Superior temporal gyrus (tissue), 1 donor: ENCODE measurements around the gene RASGRF2.
"Not testable (repeated sequence)": the region's sequence is repeated elsewhere in the genome, so short reads cannot be mapped to it uniquely, and the experiment has no call there.

ENCODE experiments used
- DNase-seq: peaks from one replicate; pipeline ENCODE4 v3.0.0-alpha.2; 2016; ENCODE audit errors: extremely low spot score

RASGRF2 gene

GRCh38 chr5:80985600-80986228, 25.6 kb downstream of the RASGRF2 start:
- no peak for DNase-seq

DNA sequence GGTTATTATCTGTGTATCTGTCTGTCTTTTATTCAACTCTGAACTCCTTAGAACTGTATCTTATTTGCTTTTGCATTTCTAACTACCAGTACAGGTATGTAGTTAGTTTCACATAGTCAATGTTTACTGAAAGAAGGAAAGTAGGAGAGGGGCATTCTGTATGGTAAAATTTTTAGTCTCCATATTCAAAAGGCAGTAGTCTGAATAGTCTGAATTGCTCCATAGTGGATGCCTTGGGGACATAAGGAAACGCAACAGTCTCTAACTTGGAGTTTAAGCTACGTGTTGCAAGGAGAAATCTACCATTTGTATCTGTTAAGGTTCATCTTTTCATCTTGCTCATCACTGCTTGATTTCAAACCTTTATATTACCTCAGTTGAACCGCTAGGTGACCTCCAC, 26.2 kb downstream of the RASGRF2 start:
- no peak for DNase-seq

GRCh38 chr5:80987078-80987766, 27.1 kb downstream of the RASGRF2 start:
- peak; percentile 68 for DNase-seq

DNA sequence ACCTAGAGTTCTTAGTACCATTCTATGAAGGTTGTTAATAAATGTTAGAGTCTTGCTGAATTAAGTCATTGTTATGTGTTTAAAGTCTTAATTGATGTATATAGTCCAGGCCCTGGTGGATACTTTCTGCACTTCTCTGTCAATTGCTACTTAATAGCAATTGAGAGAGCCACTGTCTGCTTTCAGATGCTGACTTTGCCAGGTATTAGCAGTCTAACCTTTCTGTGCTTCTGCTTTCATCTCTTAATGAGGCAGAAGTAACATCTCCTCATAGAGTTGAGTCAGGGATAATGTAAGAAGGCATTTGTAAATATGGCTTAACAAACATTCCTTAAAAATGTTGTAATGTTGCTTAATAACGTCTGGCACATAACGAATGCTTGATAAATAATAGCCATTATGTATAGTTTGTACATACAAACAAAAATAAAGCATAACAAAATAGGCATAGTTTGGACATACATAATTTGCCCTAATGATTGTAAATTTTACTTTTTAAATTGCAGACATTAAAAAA, 28.3 kb downstream of the RASGRF2 start:
- no peak for DNase-seq

- no peak for DNase-seq
Measured at GRCh38 chr5:80989883-80990282, 29.7 kb downstream of the RASGRF2 start.

DNA sequence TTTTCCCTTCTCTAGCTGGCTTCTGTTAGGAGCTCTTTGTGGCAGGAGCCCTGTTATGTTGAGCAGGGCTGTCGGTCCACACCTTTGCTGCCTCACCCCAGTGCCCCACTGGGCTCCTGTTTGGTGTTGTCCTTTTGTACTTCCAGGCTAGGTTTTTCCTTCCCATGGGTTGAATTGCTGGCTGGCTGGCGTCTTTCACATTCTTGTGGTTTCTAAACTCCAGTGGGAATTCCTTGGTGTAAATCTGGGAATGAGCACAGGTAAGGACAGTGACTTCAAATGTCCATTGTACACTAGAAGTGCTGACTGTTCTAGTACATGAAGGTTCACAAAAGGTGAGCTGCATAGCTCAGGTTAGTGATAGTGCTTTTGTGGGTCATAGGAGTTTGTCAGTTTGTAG, 30.4 kb downstream of the RASGRF2 start:
- DNase-seq = no peak

DNA sequence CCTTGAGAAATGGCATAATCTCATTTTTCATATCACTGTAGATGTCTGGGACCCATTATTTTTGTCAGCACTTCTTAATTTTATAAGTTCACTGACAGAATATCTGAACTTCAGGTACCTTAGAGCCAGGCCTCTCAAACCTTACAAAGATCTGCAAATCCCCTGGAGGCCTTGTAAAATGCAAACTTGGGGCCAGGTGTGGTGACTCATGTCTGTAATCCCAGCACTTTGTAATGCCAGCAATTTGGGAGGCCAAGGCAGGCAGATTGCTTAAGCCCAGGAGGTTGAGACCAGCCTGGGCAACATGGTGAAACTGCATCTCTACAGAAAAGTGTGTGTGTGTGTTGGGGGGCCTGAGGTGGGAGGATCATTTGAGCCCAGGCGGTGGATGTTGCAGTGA, 30.8 kb downstream of the RASGRF2 start:
- no peak for DNase-seq

- DNase-seq = no peak
Measured at GRCh38 chr5:80995908-80996307, 35.7 kb downstream of the RASGRF2 start.

- DNase-seq = no peak
Measured at GRCh38 chr5:80998590-80998979, 38.4 kb downstream of the RASGRF2 start.

DNA sequence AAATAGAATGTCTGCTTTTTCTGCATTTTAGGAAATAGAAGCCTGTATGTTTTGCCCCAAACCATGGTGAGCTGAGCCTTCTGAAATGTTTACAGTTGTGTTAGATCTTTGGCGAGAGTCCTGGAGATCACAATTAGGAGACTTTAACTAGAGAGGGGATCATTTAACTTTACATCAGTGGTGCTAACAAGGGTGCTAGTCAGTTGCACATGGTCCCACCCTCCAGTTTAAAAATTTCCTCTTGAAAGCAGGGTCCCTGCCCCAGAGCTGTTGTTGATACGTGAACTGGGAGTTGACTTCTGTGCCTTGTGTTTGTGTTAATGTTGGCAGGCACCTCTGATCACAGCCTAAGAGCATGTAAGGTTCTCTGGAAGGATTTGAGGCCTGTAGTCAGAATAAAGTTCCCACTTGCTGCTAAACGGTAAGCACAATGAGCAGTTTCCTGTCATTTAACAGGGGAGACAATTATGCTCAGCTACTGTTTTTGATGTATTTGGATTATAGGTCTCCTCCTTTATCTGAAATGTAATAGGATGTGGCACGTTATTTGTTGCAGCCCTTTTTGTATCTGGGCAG, 43.7 kb downstream of the RASGRF2 start:
- DNase-seq = no peak

GRCh38 chr5:81005708-81006107, 45.5 kb downstream of the RASGRF2 start:
- no peak for DNase-seq

DNA sequence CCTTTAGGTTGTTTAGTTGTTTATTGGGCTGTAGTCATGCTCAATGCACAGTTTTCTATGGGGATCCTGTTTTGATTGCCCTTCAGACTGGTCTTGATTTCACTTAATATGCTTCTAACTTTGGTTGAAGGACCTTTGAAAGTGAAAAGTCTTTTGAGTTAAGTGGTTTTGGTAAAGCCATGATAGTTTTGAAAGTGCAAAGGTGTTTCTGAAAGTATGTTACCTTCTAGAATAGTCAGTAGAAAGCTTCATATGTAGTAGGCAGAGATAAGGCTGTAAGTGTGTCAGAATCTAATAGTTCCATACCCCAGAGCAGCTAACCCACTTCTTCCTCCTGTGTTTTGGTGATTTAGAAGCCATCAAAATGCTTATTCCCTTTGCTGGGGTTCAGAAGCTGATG, 46.1 kb downstream of the RASGRF2 start:
- no peak for DNase-seq

GRCh38 chr5:81006947-81007636, 46.9 kb downstream of the RASGRF2 start:
- DNase-seq = no peak

- DNase-seq = no peak
Measured at GRCh38 chr5:81007637-81008027, 47.5 kb downstream of the RASGRF2 start.

GRCh38 chr5:81010336-81011169, 50.4 kb downstream of the RASGRF2 start:
- DNase-seq = no peak

DNA sequence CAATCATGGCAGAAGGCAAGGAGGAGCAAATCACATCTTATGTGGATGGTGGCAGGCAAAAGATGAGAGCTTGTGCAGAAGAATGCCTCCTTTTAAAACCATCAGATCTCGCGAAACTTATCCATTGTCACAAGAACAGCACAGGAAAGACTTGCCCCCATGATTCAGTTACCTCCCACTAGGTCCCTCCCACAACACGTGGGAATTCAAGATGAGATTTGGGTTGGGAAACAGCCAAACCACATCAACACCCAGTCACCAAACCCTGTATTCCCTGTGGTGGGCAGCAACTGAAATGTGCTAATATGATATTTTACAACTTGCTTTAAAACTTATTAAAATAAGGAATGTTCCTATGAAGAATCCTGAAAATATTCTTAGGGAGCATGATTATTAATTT, 54.2 kb downstream of the RASGRF2 start:
- no peak for DNase-seq

DNA sequence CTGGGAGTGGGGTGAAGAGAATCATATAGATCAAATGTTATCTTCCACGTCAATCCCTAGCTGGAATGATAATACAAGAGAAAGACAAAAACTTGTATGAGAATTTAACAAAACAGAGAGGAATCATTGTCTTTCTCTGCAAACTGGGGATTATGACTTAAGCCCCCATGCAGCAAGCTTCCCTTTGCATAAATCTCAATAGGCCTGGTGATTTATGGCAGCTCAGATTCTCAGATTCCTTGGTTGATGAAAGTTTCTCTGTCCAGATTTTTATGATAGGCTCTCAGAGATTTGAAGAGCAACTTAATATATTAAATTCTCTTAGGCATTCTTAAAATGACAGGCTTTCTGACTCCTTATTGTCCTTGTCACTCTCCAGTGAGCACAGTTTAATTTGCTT, 56.0 kb downstream of the RASGRF2 start:
- no peak for DNase-seq

GRCh38 chr5:81017320-81017719, 57.2 kb downstream of the RASGRF2 start:
- no peak for DNase-seq

GRCh38 chr5:81018608-81019007, 58.4 kb downstream of the RASGRF2 start:
- not testable (repeated sequence) for DNase-seq

GRCh38 chr5:81019748-81020147, 59.6 kb downstream of the RASGRF2 start:
- DNase-seq = no peak

GRCh38 chr5:81020478-81021167, 60.5 kb downstream of the RASGRF2 start:
- no peak for DNase-seq
